ENCODE results near the gene CDH2. TPM values are rescaled to one million over a fixed set of nuclear protein-coding genes. Genes with fewer than 3 reads are reported as not detected.

CDH2 gene
- total and polyA plus RNA-seq, 7 donors = under 0.01 to 8.2 (median 5.6) TPM; not detected in 1

DNA sequence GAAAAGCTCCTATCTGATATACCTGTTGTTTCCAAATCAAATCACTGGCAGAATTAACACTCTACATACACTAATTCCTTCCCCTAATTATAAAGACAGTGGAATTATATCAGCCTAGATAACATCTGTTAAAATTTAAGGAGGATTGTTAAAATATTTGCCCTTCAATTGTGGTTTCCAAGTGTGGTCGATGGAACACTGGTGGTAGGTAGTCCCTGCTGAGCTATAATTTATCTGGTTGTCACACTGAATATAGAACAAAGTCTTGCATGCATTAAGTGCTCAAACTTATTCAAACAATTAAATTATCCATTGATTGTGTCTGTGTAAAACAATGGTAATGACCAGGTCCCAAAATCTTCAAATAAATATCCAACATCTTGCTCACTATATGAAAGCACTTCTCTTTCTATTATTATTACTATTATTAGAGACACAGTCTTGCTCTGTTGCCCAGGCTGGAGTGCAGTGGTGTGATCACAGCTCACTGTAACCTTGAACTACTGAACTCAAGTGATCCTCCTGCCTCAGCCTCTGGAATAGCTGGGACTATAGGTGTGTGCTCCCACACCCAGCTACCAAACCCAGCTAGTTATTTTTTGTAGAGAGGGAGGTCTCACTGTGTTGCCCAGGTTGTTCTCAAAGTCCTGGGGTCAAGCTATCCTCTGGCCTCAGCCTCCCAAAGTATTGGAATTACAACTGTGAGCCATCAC, 12.0 kb downstream of the CDH2 start:
- Histone ChIP-seq H3K9me3 (no peaks in the 10 kb centered on the region), H3K27me3 (peaks cover 0 to 4% (median 0%) of the 10 kb centered on the region in 3 donors), H3K4me3 (no peak overlapping the region), H3K27ac (no peak overlapping the region), H3K36me3 (no peaks in the 10 kb centered on the region), H3K4me1 (no peaks in the 10 kb centered on the region)
- TF ChIP-seq POLR2AphosphoS5 (IDR thresholded peaks at IDR 0.05) (no peak), POLR2A (IDR thresholded peaks at IDR 0.05) (no peak), EP300 (IDR thresholded peaks at IDR 0.05) (no peak)
- TF ChIP-seq, protein P1, sequence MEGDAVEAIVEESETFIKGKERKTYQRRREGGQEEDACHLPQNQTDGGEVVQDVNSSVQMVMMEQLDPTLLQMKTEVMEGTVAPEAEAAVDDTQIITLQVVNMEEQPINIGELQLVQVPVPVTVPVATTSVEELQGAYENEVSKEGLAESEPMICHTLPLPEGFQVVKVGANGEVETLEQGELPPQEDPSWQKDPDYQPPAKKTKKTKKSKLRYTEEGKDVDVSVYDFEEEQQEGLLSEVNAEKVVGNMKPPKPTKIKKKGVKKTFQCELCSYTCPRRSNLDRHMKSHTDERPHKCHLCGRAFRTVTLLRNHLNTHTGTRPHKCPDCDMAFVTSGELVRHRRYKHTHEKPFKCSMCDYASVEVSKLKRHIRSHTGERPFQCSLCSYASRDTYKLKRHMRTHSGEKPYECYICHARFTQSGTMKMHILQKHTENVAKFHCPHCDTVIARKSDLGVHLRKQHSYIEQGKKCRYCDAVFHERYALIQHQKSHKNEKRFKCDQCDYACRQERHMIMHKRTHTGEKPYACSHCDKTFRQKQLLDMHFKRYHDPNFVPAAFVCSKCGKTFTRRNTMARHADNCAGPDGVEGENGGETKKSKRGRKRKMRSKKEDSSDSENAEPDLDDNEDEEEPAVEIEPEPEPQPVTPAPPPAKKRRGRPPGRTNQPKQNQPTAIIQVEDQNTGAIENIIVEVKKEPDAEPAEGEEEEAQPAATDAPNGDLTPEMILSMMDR (IDR thresholded peaks at IDR 0.05) = no peak
- WGBS, 2 donors = 29 to 41% methylated on average over 1 of the region's 1 CpG
- no peak for DNase-seq
- intact Hi-C loops (cut with DNase I) = no loop called here

DNA sequence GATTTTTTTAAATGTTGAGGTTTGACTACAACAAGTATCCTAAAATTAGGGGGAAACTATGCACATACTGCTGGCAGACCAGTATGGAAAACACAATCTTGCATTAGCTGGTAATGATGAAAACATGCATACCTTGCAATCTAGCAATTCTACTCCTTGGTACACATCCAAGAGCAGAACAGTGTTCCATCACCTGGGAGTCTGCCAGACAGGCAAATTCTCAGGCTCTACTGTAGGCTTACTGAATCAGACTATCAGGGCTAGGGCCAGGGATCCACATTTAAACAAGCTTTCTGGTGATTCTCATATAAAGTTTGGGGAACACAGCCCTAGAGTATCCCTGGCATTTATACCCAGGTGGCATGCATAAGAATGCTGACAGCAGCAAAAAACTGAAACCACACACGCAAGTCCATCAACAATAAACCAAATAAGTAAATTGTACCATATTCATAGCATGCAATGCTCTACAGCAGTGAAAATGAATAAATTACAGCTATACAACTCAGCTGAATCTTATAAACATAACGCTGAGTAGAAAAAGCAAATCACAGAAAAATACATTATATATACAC, 13.6 kb downstream of the CDH2 start:
- no peak for DNase-seq
- Histone ChIP-seq H3K4me3 (no peak overlapping the region), H3K36me3 (no peaks in the 10 kb centered on the region), H3K27me3 (peaks cover 0 to 4% (median 0%) of the 10 kb centered on the region in 3 donors), H3K4me1 (no peaks in the 10 kb centered on the region), H3K9me3 (no peaks in the 10 kb centered on the region), H3K27ac (no peak overlapping the region)
- TF ChIP-seq POLR2A (IDR thresholded peaks at IDR 0.05) (no peak), EP300 (IDR thresholded peaks at IDR 0.05) (no peak), POLR2AphosphoS5 (IDR thresholded peaks at IDR 0.05) (no peak)
- TF ChIP-seq, protein P1 (IDR thresholded peaks at IDR 0.05) = no peak
- intact Hi-C loops (cut with DNase I) = no loop called here
- WGBS, 2 donors = 83 to 84% methylated on average over 2 of the region's 2 CpGs

DNA sequence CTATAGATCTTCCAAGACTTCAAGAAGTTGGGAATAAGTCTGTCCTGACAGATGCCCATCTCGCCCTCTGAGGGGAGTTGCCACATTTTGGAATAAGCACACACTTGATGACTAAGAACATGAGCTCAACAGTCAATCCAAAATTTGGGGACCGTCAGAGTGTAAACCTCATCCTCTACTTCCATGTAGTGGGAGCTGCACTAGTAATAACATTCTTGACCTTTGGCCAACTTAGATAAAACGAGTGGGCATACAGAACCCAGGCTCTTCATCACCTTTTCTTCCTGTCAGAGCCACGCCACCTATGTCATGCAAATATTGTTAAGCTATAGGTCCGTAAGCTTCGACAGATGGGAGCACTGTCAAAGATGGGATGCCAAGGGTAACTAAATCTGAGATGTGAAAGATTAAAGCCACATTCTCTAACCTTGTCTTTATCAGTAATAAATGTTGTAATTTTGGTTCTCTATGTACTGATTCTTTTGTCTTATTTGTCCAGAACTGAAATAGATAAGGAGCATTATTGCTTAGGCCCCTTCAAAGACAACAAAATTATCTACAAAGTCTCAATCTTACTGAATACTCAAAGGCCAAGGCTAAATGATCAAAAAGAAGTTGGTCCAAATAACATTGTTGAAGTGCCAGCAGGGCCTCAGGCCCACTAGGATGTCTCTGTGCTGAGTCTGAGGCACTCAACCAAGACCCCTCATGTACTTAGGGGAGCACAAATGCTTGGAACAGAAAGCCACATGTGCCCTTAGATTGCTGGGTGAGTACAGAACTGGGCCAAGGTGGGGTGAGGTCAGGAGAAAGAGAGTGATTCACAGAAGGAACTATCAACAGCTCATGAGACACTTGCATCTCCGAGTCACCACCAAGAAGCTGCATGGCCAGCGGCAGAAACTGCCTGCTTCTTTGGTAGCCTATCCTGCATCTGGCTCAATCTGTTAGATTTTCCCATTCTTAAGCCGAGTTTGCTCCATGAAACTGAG, 15.0 kb downstream of the CDH2 start:
- no peak overlapping the region for H3K27ac ChIP-seq
- no peaks in the 10 kb centered on the region for H3K4me1 ChIP-seq
- no peaks in the 10 kb centered on the region for H3K9me3 ChIP-seq
- 74 to 84% methylated on average over 9 of the region's 9 CpGs for WGBS, 2 donors
- no peak for DNase-seq
- peaks cover 0 to 4% (median 0%) of the 10 kb centered on the region in 3 donors for H3K27me3 ChIP-seq
- TF ChIP-seq, protein P1 (IDR thresholded peaks at IDR 0.05) = no peak
- TF ChIP-seq POLR2AphosphoS5 (IDR thresholded peaks at IDR 0.05) (no peak), POLR2A (IDR thresholded peaks at IDR 0.05) (no peak), EP300 (IDR thresholded peaks at IDR 0.05) (no peak)
- no peaks in the 10 kb centered on the region for H3K36me3 ChIP-seq
- no peak overlapping the region for H3K4me3 ChIP-seq
- intact Hi-C loops (cut with DNase I) = no loop called here

DNA sequence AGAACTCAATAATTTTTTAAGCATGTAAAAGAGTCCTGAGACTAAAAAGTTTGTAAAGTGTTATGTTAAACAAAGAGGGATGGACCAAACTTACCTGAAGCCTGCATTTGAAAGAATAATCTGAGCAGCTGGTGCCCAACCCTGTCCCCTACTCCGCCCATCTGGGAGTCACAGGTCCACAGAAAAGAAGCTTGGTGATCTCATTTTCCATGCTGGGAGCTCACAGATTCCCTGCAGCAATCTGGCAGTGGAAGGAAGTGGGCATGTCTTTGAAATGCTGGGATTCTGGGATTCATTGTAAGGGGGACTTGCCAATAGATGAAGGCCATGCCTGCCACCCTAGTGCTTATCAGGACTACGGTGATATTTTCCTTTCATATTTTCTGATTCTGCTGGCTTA, 17.9 kb downstream of the CDH2 start:
- TF ChIP-seq POLR2AphosphoS5 (IDR thresholded peaks at IDR 0.05) (no peak), EP300 (IDR thresholded peaks at IDR 0.05) (no peak), POLR2A (IDR thresholded peaks at IDR 0.05) (no peak)
- TF ChIP-seq, protein P1 (IDR thresholded peaks at IDR 0.05) = no peak
- peaks cover 0 to 2% (median 0%) of the 10 kb centered on the region in 4 donors for H3K4me1 ChIP-seq
- H3K36me3 ChIP-seq = no peaks in the 10 kb centered on the region
- intact Hi-C loops (cut with DNase I) = no loop called here
- H3K27me3 ChIP-seq = peaks cover 0 to 4% (median 0%) of the 10 kb centered on the region in 3 donors
- H3K9me3 ChIP-seq = no peaks in the 10 kb centered on the region
- WGBS, 2 donors = 61 to 87% methylated on average over 2 of the region's 2 CpGs
- DNase-seq = no peak
- no peak overlapping the region for H3K27ac ChIP-seq
- no peak overlapping the region for H3K4me3 ChIP-seq
